Heart right ventricle (tissue), 16 donors: Measurements from ENCODE around the gene TTYH1. TPM values are rescaled to one million over a fixed set of nuclear protein-coding genes. Genes with fewer than 3 reads are reported as not detected.

ENCODE experiments used
- ATAC-seq, 8 donors: fragments of 200-7000 bp; cut with Tn5 transposase; one replicate each; pipeline ENCODE4 v1.9.1; 2020; ENCODE audit warnings: mild to moderate bottlenecking in 8 of 8, moderate library complexity in 8 of 8, moderate number of reproducible peaks in 1 of 8
- DNase-seq, 2 donors: peaks; one replicate each; pipeline ENCODE4 v3.0.0-alpha.2; 2020
- H3K27ac ChIP-seq, 10 donors: fragments of 200-600 bp; sonication (generic) in 2 of 10; one replicate each; pipeline versions ENCODE4 v1.5.0 to v1.8.0; 2020 to 2022; ENCODE audit warnings: mild to moderate bottlenecking in 3 of 10
- H3K27me3 ChIP-seq, 7 donors: fragments of 200-600 bp; one replicate each; pipeline ENCODE4 v1.8.0; 2021 to 2022; ENCODE audit warnings: mild to moderate bottlenecking in 2 of 7
- H3K36me3 ChIP-seq, 9 donors: fragments of 200-600 bp; sonication (generic) in 1 of 9; one replicate each; pipeline versions ENCODE4 v1.5.0 to v1.8.0; 2020 to 2022; ENCODE audit warnings: mild to moderate bottlenecking in 2 of 9
- H3K4me1 ChIP-seq, 9 donors: fragments of 200-600 bp; sonication (generic) in 1 of 9; one replicate each; pipeline versions ENCODE4 v1.5.0 to v1.8.0; 2020 to 2022; ENCODE audit warnings: mild to moderate bottlenecking in 4 of 9
- H3K4me3 ChIP-seq, 10 donors: fragments of 200-600 bp; sonication (generic) in 2 of 10; one replicate each; pipeline versions ENCODE4 v1.5.0 to v1.8.0; 2020 to 2022; ENCODE audit warnings: mild to moderate bottlenecking in 7 of 10, moderate library complexity in 2 of 10
- H3K9me3 ChIP-seq, 11 donors: fragments of 200-600 bp in 10 of 11; sonication (generic) in 2 of 11; one replicate each; pipeline versions ENCODE4 v1.5.0 to v1.8.0; 2013 to 2022; ENCODE audit warnings: mild to moderate bottlenecking in 2 of 11, control low read depth in 1 of 11, moderate library complexity in 1 of 11
- CTCF ChIP-seq, 9 donors: fragments of 200-600 bp; sonication (generic) in 2 of 9; IDR thresholded peaks; one replicate each; pipeline versions ENCODE4 v1.5.0 to v1.8.0; 2021 to 2022; ENCODE audit warnings: antibody characterized with exemption in 9 of 9, mild to moderate bottlenecking in 5 of 9, moderate library complexity in 1 of 9
- WGBS, 2 donors: extraction: QIAGEN DNeasy Blood & Tissue Kit; methylation state at CpG; one replicate each; pipeline ENCODE4 v1.1.7; 2013; ENCODE audit warnings: inconsistent platforms in 1 of 2; 5-methylcytosine and 5-hydroxymethylcytosine counted together
- intact Hi-C, 10 donors: fragments of 100-400 bp; cut with DNase I; formaldehyde crosslinking; loops; one replicate each; pipeline versions ENCODE4 v1.11.1 to v1.14.2; 2022
- polyA plus RNA-seq, 2 donors: library from polyadenylated mRNA; stranded (reverse); fragments of 200-250 nt; gene quantifications; one replicate each; pipeline ENCODE4 v1.2.3, GENCODE V29; 2013
- total RNA-seq, 10 donors: library from RNA; stranded (reverse); fragmentation: NEBNext Ultra II Directional in 3 of 10; extraction: Animal tissue kit (Norgen Biotek cat#: 25700) in 3 of 10; gene quantifications; one replicate each; pipeline versions ENCODE4 v1.2.1 to v1.2.4, GENCODE V29; 2021 to 2023
- donor health status: Arrhythmogenic right ventricular cardiomyopathy.
- donor health status: ischemic (EF 13 %, LVEDD 7.1; RV severe dilation, severe dysfunction).
- donor health status: healthy with polysubstance abuse.
- donor health status: DM: no; HTN: yes; CAD: no.
- donor health status: DM: no; HTN: no; CAD: no.
- donor health status: ischemic (EF 25% LVEDD 6.9; RV normal size, moderate dysfunction).
- donor health status: ischemic (EF 25% LVEDD 5.7; RV mildly dilated, moderate dysfunction).
- donor health status: healthy.
- donor health status: DM: yes; HTN: yes; CAD: no.
- donor health status: Ischemic cardiomyopathy.
- donor health status: ischemic (EF 35%, LVEDD 5.7; RV mildly dilated, moderate dysfunction).
- donor health status: nonischemic (EF 11% LVEDD 7.7; RV severe dilation, severe dysfunction).
- donor health status: DM: yes; HTN: yes; CAD: no.
- donor health status: PGD.
- donor health status: ischemic (EF 29% LVEDD 5.4; RV normal size, mild dysfunction).
- donor health status: nonischemic (EF 23%, LVEDD 6.1; RV moderate dilation, normal function).

The TTYH1 gene
- total and polyA plus RNA-seq, 12 donors, result 0.37 to 4.3 (median 1.2) TPM

- 75 to 80% methylated on average over 6 of the region's 6 CpGs for WGBS, 2 donors
- Histone ChIP-seq H3K9me3 (peaks cover 0 to 7% (median 0%) of the 10 kb centered on the region in 11 donors), H3K27ac (no peak overlapping the region), H3K27me3 (peaks cover 0 to 8% (median 0%) of the 10 kb centered on the region in 7 donors), H3K36me3 (no peaks in the 10 kb centered on the region), H3K4me3 (no peak overlapping the region), H3K4me1 (no peaks in the 10 kb centered on the region)
- no peak for DNase-seq
- no peak for ATAC-seq
- TF ChIP-seq CTCF (IDR thresholded peaks at IDR 0.05), result no peak
- intact Hi-C loops, result no loop called here
These were observed 14.4 kb upstream of the TTYH1 start for GRCh38 chr19:54400913-54401312.

- Histone ChIP-seq H3K36me3 (no peaks in the 10 kb centered on the region), H3K27me3 (peaks cover 0 to 5% (median 0%) of the 10 kb centered on the region in 7 donors), H3K27ac (no peak overlapping the region), H3K4me1 (no peaks in the 10 kb centered on the region), H3K4me3 (no peak overlapping the region), H3K9me3 (peaks cover 0 to 7% (median 0%) of the 10 kb centered on the region in 11 donors)
- TF ChIP-seq CTCF (IDR thresholded peaks at IDR 0.05), result no peak
- ATAC-seq, result no peak
- 78 to 83% methylated on average over 8 of the region's 8 CpGs for WGBS, 2 donors
- no peak for DNase-seq
- intact Hi-C loops, result no loop called here
These were observed 12.2 kb upstream of the TTYH1 start for GRCh38 chr19:54403054-54403453.

GRCh38 chr19:54405628-54406027, 9.6 kb upstream of the TTYH1 start:
- no peak for DNase-seq
- Histone ChIP-seq H3K9me3 (no peaks in the 10 kb centered on the region), H3K36me3 (no peaks in the 10 kb centered on the region), H3K4me1 (no peaks in the 10 kb centered on the region), H3K27ac (no peak overlapping the region), H3K4me3 (no peak overlapping the region), H3K27me3 (peaks cover 0 to 11% (median 4%) of the 10 kb centered on the region in 7 donors)
- intact Hi-C loops, result no loop called here
- ATAC-seq, result no peak
- no peak for TF ChIP-seq CTCF (IDR thresholded peaks at IDR 0.05)

- Histone ChIP-seq H3K27me3 (peaks cover 0 to 23% (median 17%) of the 10 kb centered on the region in 7 donors), H3K36me3 (no peaks in the 10 kb centered on the region), H3K4me1 (no peaks in the 10 kb centered on the region), H3K4me3 (no peak overlapping the region), H3K9me3 (no peaks in the 10 kb centered on the region), H3K27ac (no peak overlapping the region)
- no peak for TF ChIP-seq CTCF (IDR thresholded peaks at IDR 0.05)
- WGBS, 2 donors, result 86 to 89% methylated on average over 7 of the region's 7 CpGs
- ATAC-seq (no peak), DNase-seq (no peak)
- intact Hi-C loops, result no loop called here
These were observed 7.5 kb upstream of the TTYH1 start for GRCh38 chr19:54407780-54408179.
